ENCODE results near the gene CLEC10A. TPM values are rescaled to one million over a fixed set of nuclear protein-coding genes. Genes with fewer than 3 reads are reported as not detected.
"Not testable (repeated sequence)": the region's sequence is repeated elsewhere in the genome, so short reads cannot be mapped to it uniquely, and the experiment has no call there.

The CLEC10A gene
- polyA plus RNA-seq, 1 donor (not counting 4 experiments of a cell fraction or from before 2014, with no cell fraction given) = not detected

DNA sequence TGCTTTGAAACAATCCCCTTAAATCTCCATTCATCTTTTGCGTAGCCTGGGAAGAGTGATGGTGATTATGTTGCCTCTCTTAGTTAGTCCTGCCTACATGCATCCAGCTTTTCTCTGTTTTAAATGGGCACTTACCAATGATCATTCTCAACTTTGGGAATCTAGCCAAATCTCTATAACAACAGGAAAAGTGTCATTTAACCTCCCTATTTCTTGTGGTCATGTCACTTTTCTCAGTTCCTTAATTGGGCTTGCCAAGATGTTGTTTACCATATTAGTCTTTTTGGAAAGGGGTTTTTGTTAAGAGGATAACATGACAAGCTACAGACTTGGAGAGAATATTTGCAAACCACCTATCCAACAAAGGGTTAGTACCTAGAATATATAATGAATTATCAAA is 15.6 kb upstream of the CLEC10A start:
- H3K79me2 ChIP-seq (ENCODE audit: control insufficient read depth, insufficient read depth, low read length) = no peaks in the 10 kb centered on the region
- FAIRE-seq (no peak), DNase-seq (ENCODE audit: low read depth, low spot score) (no peak)
- TF ChIP-seq, protein P1, sequence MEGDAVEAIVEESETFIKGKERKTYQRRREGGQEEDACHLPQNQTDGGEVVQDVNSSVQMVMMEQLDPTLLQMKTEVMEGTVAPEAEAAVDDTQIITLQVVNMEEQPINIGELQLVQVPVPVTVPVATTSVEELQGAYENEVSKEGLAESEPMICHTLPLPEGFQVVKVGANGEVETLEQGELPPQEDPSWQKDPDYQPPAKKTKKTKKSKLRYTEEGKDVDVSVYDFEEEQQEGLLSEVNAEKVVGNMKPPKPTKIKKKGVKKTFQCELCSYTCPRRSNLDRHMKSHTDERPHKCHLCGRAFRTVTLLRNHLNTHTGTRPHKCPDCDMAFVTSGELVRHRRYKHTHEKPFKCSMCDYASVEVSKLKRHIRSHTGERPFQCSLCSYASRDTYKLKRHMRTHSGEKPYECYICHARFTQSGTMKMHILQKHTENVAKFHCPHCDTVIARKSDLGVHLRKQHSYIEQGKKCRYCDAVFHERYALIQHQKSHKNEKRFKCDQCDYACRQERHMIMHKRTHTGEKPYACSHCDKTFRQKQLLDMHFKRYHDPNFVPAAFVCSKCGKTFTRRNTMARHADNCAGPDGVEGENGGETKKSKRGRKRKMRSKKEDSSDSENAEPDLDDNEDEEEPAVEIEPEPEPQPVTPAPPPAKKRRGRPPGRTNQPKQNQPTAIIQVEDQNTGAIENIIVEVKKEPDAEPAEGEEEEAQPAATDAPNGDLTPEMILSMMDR (optimal IDR thresholded peaks at IDR 0.05 in 1 of 3, IDR thresholded peaks at IDR 0.05 in 1 of 3, conservative IDR thresholded peaks at IDR 0.05 in 1 of 3; ENCODE audit: extremely low read depth in 1 of 3, insufficient read depth in 2 of 3, low read length in 3 of 3) = no peak
- TF ChIP-seq EZH2 (IDR thresholded peaks at IDR 0.05; ENCODE audit: low read length) = no peak
- H3K27me3 ChIP-seq (ENCODE audit: control insufficient read depth, extremely low read depth, insufficient read depth, low read length) = no peaks in the 10 kb centered on the region
- dilution Hi-C loops (cut with MboI; ENCODE audit: extremely low pct_ligation_motif_present, low sequenced_read_pairs) = no loop called here
- no peak overlapping the region for H3K9ac ChIP-seq (ENCODE audit: control insufficient read depth, extremely low read depth, insufficient read depth, low read length)
- no peak overlapping the region for H3K4me3 ChIP-seq (ENCODE audit: control insufficient read depth in 2 of 3, extremely low read depth in 1 of 3, insufficient read depth in 2 of 3, low read depth in 1 of 3, low read length in 3 of 3)
- no peaks in the 10 kb centered on the region for H3K9me3 ChIP-seq (ENCODE audit: control insufficient read depth, low read depth, low read length)
- no peaks in the 10 kb centered on the region for H4K20me1 ChIP-seq (ENCODE audit: control insufficient read depth, extremely low read depth, insufficient read depth, low read length)
- H2AFZ ChIP-seq (ENCODE audit: control insufficient read depth, low read length) = no peak overlapping the region
- no peak overlapping the region for H3K4me2 ChIP-seq (ENCODE audit: control insufficient read depth, extremely low read depth, insufficient read depth, low read depth, low read length)
- H3K9me1 ChIP-seq (ENCODE audit: control insufficient read depth, extremely low read depth, insufficient read depth, low read length) = no peaks in the 10 kb centered on the region
- no peaks in the 10 kb centered on the region for H3K36me3 ChIP-seq (ENCODE audit: control insufficient read depth in 2 of 2, extremely low read depth in 1 of 2, insufficient read depth in 2 of 2, low read length in 2 of 2)
- no peaks in the 10 kb centered on the region for H3K4me1 ChIP-seq (ENCODE audit: control insufficient read depth, extremely low read depth, insufficient read depth, low read length)
- no peak overlapping the region for H3K27ac ChIP-seq (ENCODE audit: control insufficient read depth, insufficient read depth, low read length)

DNA sequence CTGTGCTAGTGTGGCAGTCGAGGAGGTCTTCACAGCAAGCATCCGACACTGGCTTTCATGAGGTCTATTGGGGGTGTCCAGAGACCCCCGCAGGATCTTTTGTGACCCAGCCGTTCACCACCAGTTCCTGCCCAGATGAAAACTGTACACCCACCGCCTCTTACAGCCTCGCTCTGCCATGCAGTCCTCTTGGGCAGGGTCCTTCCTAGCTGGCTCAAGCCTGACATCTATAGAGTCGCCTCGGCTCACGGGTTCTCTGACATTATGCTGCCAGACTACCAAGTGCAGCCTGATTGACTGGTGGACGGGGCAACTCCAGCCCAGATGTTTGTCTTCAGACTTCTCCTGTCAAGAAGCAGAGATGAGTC is 14.6 kb upstream of the CLEC10A start:
- no peak for FAIRE-seq
- Histone ChIP-seq H3K9me1 (ENCODE audit: control insufficient read depth, extremely low read depth, insufficient read depth, low read length) (no peaks in the 10 kb centered on the region), H3K4me1 (ENCODE audit: control insufficient read depth, extremely low read depth, insufficient read depth, low read length) (no peaks in the 10 kb centered on the region), H3K9ac (ENCODE audit: control insufficient read depth, extremely low read depth, insufficient read depth, low read length) (no peak overlapping the region), H3K4me2 (ENCODE audit: control insufficient read depth, extremely low read depth, insufficient read depth, low read depth, low read length) (no peak overlapping the region), H3K4me3 (ENCODE audit: control insufficient read depth in 2 of 3, extremely low read depth in 1 of 3, insufficient read depth in 2 of 3, low read depth in 1 of 3, low read length in 3 of 3) (no peak overlapping the region), H3K9me3 (ENCODE audit: control insufficient read depth, low read depth, low read length) (no peaks in the 10 kb centered on the region), H3K27me3 (ENCODE audit: control insufficient read depth, extremely low read depth, insufficient read depth, low read length) (no peaks in the 10 kb centered on the region), H3K79me2 (ENCODE audit: control insufficient read depth, insufficient read depth, low read length) (no peaks in the 10 kb centered on the region), H3K36me3 (ENCODE audit: control insufficient read depth in 2 of 2, extremely low read depth in 1 of 2, insufficient read depth in 2 of 2, low read length in 2 of 2) (no peaks in the 10 kb centered on the region), H3K27ac (ENCODE audit: control insufficient read depth, insufficient read depth, low read length) (no peak overlapping the region), H4K20me1 (ENCODE audit: control insufficient read depth, extremely low read depth, insufficient read depth, low read length) (no peaks in the 10 kb centered on the region), H2AFZ (ENCODE audit: control insufficient read depth, low read length) (no peak overlapping the region)
- no peak for DNase-seq (ENCODE audit: low read depth, low spot score)
- TF ChIP-seq, protein P1 (optimal IDR thresholded peaks at IDR 0.05 in 1 of 3, IDR thresholded peaks at IDR 0.05 in 1 of 3, conservative IDR thresholded peaks at IDR 0.05 in 1 of 3; ENCODE audit: extremely low read depth in 1 of 3, insufficient read depth in 2 of 3, low read length in 3 of 3) = no peak
- no peak for TF ChIP-seq EZH2 (IDR thresholded peaks at IDR 0.05; ENCODE audit: low read length)
- dilution Hi-C loops (cut with MboI; ENCODE audit: extremely low pct_ligation_motif_present, low sequenced_read_pairs) = no loop called here

DNA sequence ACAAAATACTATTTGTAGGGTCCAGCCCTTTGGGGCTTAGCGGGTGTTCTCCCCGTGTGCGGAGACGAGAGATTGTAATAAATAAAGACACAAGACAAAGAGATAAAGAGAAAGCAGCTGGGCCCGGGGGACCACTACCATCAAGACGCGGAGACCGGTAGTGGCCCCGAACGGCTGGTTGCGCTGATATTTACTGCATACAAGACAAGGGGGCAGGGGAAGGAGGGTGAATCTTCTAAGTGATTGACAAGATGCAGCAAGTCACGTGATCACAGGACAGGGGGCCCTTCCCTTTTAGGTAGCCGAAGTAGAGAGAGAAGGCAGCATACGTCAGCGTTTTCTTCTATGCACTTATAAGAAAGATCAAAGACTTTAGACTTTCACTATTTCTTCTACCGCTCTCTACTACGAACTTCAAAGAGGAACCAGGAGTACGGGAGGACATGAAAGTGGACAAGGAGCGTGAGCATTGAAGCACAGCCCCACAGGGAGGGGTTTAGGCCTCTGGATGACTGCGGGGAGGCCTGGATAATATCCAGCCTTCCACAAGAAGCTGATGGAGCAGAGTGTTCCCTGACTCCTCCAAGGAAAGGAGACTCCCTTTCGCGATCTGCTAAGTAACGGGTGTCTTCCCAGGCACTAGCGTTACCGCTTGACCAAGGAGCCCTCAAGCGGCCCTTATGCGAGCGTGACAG is 11.4 kb upstream of the CLEC10A start:
- H3K4me3 ChIP-seq (ENCODE audit: control insufficient read depth in 2 of 3, extremely low read depth in 1 of 3, insufficient read depth in 2 of 3, low read depth in 1 of 3, low read length in 3 of 3); dilution Hi-C loops (cut with MboI; ENCODE audit: extremely low pct_ligation_motif_present, low sequenced_read_pairs); H3K27me3 ChIP-seq (ENCODE audit: control insufficient read depth, extremely low read depth, insufficient read depth, low read length); H4K20me1 ChIP-seq (ENCODE audit: control insufficient read depth, extremely low read depth, insufficient read depth, low read length); H3K9ac ChIP-seq (ENCODE audit: control insufficient read depth, extremely low read depth, insufficient read depth, low read length); H3K4me2 ChIP-seq (ENCODE audit: control insufficient read depth, extremely low read depth, insufficient read depth, low read depth, low read length); H3K27ac ChIP-seq (ENCODE audit: control insufficient read depth, insufficient read depth, low read length); H2AFZ ChIP-seq (ENCODE audit: control insufficient read depth, low read length); H3K9me1 ChIP-seq (ENCODE audit: control insufficient read depth, extremely low read depth, insufficient read depth, low read length); H3K79me2 ChIP-seq (ENCODE audit: control insufficient read depth, insufficient read depth, low read length); H3K36me3 ChIP-seq (ENCODE audit: control insufficient read depth in 2 of 2, extremely low read depth in 1 of 2, insufficient read depth in 2 of 2, low read length in 2 of 2); DNase-seq (ENCODE audit: low read depth, low spot score); H3K9me3 ChIP-seq (ENCODE audit: control insufficient read depth, low read depth, low read length); FAIRE-seq: not testable (repeated sequence)
- H3K4me1 ChIP-seq (ENCODE audit: control insufficient read depth, extremely low read depth, insufficient read depth, low read length) = peaks cover 10% of the 10 kb centered on the region

DNA sequence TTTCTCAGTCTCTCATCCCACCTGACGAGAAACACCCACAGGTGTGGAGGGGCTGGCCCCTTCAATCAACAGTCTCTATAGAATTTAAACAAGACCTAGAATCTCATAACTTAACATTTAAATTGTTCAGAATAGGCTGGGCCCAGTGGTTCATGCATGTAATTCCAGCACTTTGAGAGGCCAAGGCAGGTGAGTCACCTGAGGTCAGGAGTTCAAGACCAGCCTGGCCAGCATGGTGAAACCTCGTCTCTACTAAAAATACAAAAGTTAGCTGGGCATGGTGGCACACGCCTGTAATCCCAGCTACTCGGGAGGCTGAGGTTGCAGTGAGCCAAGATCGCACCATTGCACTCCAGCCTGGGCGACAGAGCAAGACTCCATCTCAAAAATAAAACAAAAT is 9.5 kb upstream of the CLEC10A start:
- H3K4me2 ChIP-seq (ENCODE audit: control insufficient read depth, extremely low read depth, insufficient read depth, low read depth, low read length); H4K20me1 ChIP-seq (ENCODE audit: control insufficient read depth, extremely low read depth, insufficient read depth, low read length); H3K27me3 ChIP-seq (ENCODE audit: control insufficient read depth, extremely low read depth, insufficient read depth, low read length); H3K4me3 ChIP-seq (ENCODE audit: control insufficient read depth in 2 of 3, extremely low read depth in 1 of 3, insufficient read depth in 2 of 3, low read depth in 1 of 3, low read length in 3 of 3); H3K79me2 ChIP-seq (ENCODE audit: control insufficient read depth, insufficient read depth, low read length); dilution Hi-C loops (cut with MboI; ENCODE audit: extremely low pct_ligation_motif_present, low sequenced_read_pairs); H3K9me1 ChIP-seq (ENCODE audit: control insufficient read depth, extremely low read depth, insufficient read depth, low read length); DNase-seq (ENCODE audit: low read depth, low spot score); H3K9ac ChIP-seq (ENCODE audit: control insufficient read depth, extremely low read depth, insufficient read depth, low read length); H2AFZ ChIP-seq (ENCODE audit: control insufficient read depth, low read length); H3K9me3 ChIP-seq (ENCODE audit: control insufficient read depth, low read depth, low read length); H3K27ac ChIP-seq (ENCODE audit: control insufficient read depth, insufficient read depth, low read length); FAIRE-seq; H3K36me3 ChIP-seq (ENCODE audit: control insufficient read depth in 2 of 2, extremely low read depth in 1 of 2, insufficient read depth in 2 of 2, low read length in 2 of 2): not testable (repeated sequence)
- H3K4me1 ChIP-seq (ENCODE audit: control insufficient read depth, extremely low read depth, insufficient read depth, low read length) = peaks cover 10% of the 10 kb centered on the region
